ENCODE data around the gene OR1F1. TPM values are rescaled to one million over a fixed set of nuclear protein-coding genes. Genes with fewer than 3 reads are reported as not detected.
A peak's percentile ranks its signal among the peaks of the same experiment; 100 is the strongest.
"Not testable (repeated sequence)": the region's sequence is repeated elsewhere in the genome, so short reads cannot be mapped to it uniquely, and the experiment has no call there.

OR1F1 gene
- total RNA-seq, 1 donor from 2014 or later = 0.37 TPM

GRCh38 chr16:3165111-3165822, 22.7 kb upstream of the OR1F1 start:
- no peak overlapping the region for H3K4me3 Mint-ChIP-seq (ENCODE audit: unreplicated experiment)
- no peaks in the 10 kb centered on the region for H3K27me3 Mint-ChIP-seq (ENCODE audit: low read depth)
- H3K4me1 Mint-ChIP-seq (ENCODE audit: low read depth) = peaks cover 6% of the 10 kb centered on the region
- H3K27ac Mint-ChIP-seq (ENCODE audit: unreplicated experiment) = peak overlapping the region; percentile 24
- TF ChIP-seq, protein P1, sequence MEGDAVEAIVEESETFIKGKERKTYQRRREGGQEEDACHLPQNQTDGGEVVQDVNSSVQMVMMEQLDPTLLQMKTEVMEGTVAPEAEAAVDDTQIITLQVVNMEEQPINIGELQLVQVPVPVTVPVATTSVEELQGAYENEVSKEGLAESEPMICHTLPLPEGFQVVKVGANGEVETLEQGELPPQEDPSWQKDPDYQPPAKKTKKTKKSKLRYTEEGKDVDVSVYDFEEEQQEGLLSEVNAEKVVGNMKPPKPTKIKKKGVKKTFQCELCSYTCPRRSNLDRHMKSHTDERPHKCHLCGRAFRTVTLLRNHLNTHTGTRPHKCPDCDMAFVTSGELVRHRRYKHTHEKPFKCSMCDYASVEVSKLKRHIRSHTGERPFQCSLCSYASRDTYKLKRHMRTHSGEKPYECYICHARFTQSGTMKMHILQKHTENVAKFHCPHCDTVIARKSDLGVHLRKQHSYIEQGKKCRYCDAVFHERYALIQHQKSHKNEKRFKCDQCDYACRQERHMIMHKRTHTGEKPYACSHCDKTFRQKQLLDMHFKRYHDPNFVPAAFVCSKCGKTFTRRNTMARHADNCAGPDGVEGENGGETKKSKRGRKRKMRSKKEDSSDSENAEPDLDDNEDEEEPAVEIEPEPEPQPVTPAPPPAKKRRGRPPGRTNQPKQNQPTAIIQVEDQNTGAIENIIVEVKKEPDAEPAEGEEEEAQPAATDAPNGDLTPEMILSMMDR (IDR thresholded peaks at IDR 0.05) = no peak
- no peak for DNase-seq (ENCODE audit: low spot score)
- no peaks in the 10 kb centered on the region for H3K9me3 Mint-ChIP-seq (ENCODE audit: low read depth)
- H3K36me3 Mint-ChIP-seq (ENCODE audit: low read depth) = no peaks in the 10 kb centered on the region

- H3K4me3 Mint-ChIP-seq (ENCODE audit: unreplicated experiment) = no peak overlapping the region
- TF ChIP-seq, protein P1 (IDR thresholded peaks at IDR 0.05) = no peak
- no peak overlapping the region for H3K27ac Mint-ChIP-seq (ENCODE audit: unreplicated experiment)
- H3K9me3 Mint-ChIP-seq (ENCODE audit: low read depth) = no peaks in the 10 kb centered on the region
- peaks cover 6% of the 10 kb centered on the region for H3K27me3 Mint-ChIP-seq (ENCODE audit: low read depth)
- no peaks in the 10 kb centered on the region for H3K36me3 Mint-ChIP-seq (ENCODE audit: low read depth)
- peaks cover 9% of the 10 kb centered on the region for H3K4me1 Mint-ChIP-seq (ENCODE audit: low read depth)
- no peak for DNase-seq (ENCODE audit: low spot score)
Observed at GRCh38 chr16:3166505-3166886, 21.5 kb upstream of the OR1F1 start.

- not testable (repeated sequence) for H3K9me3 Mint-ChIP-seq (ENCODE audit: low read depth); DNase-seq (ENCODE audit: low spot score); H3K36me3 Mint-ChIP-seq (ENCODE audit: low read depth); H3K4me1 Mint-ChIP-seq (ENCODE audit: low read depth); H3K27me3 Mint-ChIP-seq (ENCODE audit: low read depth); H3K4me3 Mint-ChIP-seq (ENCODE audit: unreplicated experiment); H3K27ac Mint-ChIP-seq (ENCODE audit: unreplicated experiment)
Observed at GRCh38 chr16:3168729-3169128, 19.3 kb upstream of the OR1F1 start.

GRCh38 chr16:3170440-3171180, 17.4 kb upstream of the OR1F1 start:
- Mint-ChIP-seq H3K9me3 (ENCODE audit: low read depth) (no peaks in the 10 kb centered on the region), H3K4me3 (ENCODE audit: unreplicated experiment) (peak overlapping the region; percentile 45)

GRCh38 chr16:3171181-3171854, 16.7 kb upstream of the OR1F1 start:
- Mint-ChIP-seq H3K36me3 (ENCODE audit: low read depth) (no peaks in the 10 kb centered on the region), H3K4me1 (ENCODE audit: low read depth) (peaks cover 14% of the 10 kb centered on the region), H3K27ac (ENCODE audit: unreplicated experiment) (no peak overlapping the region), H3K27me3 (ENCODE audit: low read depth) (peaks cover 21% of the 10 kb centered on the region), H3K4me3 (ENCODE audit: unreplicated experiment) (peak overlapping the region; percentile 45), H3K9me3 (ENCODE audit: low read depth) (no peaks in the 10 kb centered on the region)
- DNase-seq (ENCODE audit: low spot score) = no peak
- TF ChIP-seq, protein P1 (IDR thresholded peaks at IDR 0.05) = no peak

More at GRCh38 chr16:3170440-3171180, 17.4 kb upstream of the OR1F1 start:
- peaks cover 12% of the 10 kb centered on the region for H3K4me1 Mint-ChIP-seq (ENCODE audit: low read depth)
- peaks cover 16% of the 10 kb centered on the region for H3K27me3 Mint-ChIP-seq (ENCODE audit: low read depth)
- no peak overlapping the region for H3K27ac Mint-ChIP-seq (ENCODE audit: unreplicated experiment)
- H3K36me3 Mint-ChIP-seq (ENCODE audit: low read depth) = no peaks in the 10 kb centered on the region
- DNase-seq (ENCODE audit: low spot score) = peak; percentile 63
- TF ChIP-seq, protein P1 (IDR thresholded peaks at IDR 0.05) = no peak

Measured in chondrocyte (in vitro differentiated cells).